ENCODE results near the gene DGKI.

Gene DGKI

DNA sequence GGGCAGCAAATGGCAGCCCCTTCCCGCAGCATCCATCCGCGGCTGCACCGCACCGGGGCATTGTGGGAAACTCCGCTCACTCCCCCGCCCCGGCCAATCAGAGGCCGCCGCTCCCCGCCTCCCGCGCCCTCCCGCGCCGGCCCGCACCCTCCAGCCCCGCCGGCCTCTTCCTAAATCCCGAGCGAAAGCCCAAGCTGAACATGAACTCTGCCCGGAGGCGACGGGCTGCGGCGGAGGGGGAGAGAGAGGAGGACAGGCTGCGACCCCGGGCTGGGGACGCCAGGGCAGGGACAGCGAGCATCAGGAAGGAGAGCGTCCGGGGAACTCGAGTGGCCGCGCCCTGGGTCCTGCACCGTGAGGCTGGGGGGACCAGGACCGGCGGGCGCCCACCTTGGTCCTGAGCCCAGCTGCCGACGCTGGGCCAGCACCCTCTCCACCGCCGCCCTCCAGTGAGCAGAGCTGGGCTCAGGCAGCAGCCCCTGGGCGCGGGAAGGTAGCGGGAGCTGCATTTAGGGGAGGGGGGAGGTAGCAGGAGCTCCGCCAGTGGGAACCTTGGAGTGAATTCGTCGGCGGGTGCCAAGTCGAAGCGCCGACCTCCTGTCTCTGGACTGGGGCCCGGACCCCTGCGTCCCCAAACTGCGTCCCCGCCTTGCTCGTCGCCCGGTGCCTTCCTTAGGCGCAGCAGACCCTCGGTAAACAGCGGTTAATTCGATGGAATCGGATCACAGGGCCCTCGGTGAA, at the start of gene DGKI:
Gene DGKI, minus strand, starts transcription at position 148 of the 741 bp plus-strand sequence.
- no peak for DNase-seq (ENCODE audit: low read depth in 2 of 3, low spot score in 2 of 3)

DNA sequence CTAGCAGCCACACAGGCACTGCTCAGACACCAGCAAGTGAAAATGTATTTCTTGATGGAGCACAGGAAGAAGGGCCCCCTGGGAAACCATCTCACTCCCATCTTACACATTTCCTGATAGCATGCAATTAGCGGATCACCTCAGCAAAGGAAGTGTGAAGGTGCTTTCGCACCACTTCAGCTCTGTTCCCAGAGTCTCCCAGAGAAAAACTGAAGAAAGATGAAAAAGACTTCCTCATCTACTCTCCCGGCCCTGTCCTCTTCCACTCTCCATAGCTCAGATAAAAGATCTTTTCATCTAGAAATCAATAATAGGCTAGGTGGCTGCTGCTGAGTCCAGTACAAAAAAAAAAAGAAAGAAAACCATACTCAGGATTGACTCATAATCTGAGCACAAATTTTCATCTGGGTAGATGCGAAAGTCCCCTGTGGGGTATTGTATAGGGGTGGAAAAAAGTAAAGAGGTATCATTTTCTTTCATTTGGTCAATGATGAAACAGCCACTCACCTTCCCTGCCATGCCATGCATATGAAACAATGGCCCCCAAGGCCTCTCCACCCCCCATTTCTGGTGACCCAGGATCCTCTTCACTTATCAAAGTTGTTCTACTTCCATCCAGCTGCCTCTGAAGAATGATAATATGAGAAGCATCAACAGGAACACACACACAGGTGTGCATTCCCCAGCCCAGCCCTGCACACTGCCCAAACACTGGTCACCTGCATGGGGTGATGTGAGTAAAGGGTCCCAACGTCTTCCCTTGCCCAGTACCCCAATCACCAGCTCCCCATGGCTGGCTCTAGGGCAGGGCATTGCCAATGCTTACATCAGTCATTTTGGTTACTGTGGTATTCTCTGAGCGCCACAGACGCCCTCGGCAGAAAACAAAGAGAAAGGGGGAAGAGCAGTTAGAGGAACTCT, 48.8 kb upstream of the DGKI start:
- DNase-seq (ENCODE audit: low read depth in 2 of 3, low spot score in 2 of 3), result no peak

DNA sequence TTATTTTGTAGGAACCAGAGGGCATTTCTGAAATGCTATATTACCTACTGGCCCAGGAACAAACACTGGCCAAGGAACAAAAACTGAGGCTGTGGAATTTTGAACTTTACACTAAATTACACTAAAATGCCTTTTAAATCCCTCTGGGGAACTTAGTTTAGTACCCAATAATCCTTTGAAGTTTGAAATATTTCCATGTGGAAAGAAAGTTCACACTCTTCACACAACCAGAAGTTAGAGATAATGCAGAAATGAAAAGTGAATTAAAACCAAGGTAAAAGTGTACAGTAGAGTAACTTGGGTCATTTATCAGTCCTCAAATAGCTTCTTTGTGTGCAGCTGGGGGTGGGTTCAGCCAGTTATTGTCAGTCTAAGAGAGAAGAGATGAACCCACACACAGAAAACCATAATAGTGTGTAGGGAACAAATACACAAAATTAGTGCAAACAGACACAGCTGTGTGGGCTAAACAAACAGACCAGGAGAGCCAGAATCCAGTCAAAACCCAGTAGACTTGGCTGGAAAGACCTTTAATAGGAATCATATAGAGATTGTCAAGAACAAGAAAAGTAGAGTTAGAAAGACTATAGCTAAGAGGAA, 46.5 kb upstream of the DGKI start:
- no peak for DNase-seq (ENCODE audit: low read depth in 2 of 3, low spot score in 2 of 3)

DNA sequence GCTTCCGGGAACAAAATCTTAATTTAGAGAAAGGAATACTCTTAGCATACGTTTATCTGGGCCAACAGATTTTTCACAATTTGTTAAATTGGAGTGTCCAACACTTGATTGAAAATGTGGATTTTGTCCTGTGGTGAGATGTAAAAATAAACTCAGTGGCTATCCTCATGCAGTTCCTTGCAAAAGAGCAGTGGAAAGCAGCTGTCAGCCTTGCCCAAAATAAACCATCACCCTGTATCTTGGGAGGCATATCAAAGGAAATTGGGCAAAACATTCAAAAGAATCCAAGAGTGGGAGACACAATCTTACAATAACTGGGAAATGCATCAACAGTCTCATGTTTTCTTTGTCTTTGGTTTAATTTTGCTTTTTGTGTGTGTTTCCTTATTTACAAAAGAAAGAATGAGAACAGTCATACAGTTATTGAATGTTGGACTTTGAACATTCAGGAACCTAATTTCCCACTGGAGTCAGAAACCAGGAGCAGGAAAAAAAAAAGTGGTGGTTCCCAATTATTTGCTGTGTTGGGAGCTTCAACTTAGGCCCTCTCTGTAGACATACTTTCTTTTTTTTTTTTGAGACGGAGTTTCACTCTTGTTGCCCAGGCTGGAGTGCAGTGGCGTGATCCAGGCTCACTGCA, 44.4 kb upstream of the DGKI start:
- DNase-seq (ENCODE audit: low read depth in 2 of 3, low spot score in 2 of 3), result no peak

DNA sequence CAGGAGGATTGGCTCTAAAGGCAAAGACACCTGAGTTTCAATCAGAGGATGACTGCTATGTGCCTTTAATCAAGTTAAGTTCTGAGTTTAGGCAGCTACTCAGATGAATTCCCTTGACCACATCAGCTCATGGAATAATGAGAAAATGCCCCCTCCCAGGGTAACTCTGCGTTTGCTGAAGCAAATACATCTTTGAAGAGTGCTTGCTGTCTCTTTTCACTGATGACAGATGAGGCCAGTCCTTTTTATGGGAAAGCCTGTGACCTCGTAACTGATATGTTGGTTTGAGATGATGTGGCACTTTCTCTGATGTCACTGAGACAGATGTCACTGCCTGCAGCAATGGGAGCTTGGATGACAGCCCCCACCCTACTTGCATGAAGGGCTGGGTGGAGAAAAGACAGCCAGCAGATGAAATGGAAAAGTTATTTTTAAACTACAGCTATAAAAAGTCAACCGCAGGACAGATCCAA, 43.7 kb upstream of the DGKI start:
- no peak for DNase-seq (ENCODE audit: low read depth in 2 of 3, low spot score in 2 of 3)

DNA sequence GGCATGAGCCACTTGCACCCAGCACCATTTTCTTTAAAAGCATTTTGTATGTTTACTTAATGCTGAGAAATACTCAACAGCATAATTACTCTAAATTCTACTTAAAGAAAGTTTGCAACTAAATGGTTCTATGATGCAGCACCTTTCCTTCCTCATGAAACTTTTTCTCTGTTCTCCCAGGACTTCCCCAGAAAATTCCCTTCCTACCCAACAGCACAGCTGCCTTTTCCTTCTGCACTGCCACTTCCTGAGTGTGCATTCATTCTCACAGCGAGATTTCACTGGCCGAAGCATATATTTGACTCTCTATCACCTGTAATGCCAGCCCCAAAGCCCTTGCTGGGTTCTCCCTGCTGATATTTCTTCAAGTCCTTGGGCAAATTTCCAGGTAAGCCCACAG, 41.5 kb upstream of the DGKI start:
- DNase-seq (ENCODE audit: low read depth in 2 of 3, low spot score in 2 of 3), result no peak

DNA sequence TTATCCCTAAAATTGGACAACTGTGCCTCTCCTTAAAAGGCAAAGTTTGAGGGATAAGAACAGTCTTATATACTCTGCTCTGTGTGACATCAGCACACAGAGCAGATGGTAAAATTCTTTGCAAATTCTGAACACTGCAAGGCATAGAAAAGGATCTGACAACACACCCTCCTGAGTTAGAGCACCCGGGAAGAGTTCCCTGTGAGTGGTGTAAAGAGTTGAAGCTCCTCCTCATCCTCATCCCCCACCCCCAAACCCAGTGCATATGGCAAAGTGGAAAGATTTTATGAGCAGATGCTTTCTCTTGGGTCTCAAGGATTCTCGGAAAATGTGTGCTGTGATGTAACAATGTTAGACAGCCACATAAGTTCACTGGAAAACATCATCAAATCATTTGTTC, 40.0 kb upstream of the DGKI start:
- DNase-seq (ENCODE audit: low read depth in 2 of 3, low spot score in 2 of 3), result no peak

DNA sequence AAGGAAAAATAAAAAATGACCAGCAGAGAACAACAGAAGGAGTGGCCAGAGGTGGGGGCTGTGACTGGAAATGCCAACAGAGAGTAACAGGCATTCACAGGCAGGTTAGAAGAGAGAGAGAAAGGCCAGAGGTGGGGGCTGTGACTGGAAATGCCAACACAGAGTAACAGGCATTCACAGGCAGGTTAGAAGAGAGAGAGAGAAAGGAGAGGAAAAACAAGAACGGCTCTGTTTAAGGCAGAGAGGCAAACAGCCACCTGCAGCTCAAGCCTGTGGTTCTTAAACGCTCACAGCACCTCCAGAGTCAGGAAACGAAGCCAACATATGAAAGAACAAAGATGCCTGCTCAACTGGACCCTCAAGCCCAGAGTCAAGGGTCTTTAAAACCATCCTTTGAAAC, 39.5 kb upstream of the DGKI start:
- no peak for DNase-seq (ENCODE audit: low read depth in 2 of 3, low spot score in 2 of 3)

DNA sequence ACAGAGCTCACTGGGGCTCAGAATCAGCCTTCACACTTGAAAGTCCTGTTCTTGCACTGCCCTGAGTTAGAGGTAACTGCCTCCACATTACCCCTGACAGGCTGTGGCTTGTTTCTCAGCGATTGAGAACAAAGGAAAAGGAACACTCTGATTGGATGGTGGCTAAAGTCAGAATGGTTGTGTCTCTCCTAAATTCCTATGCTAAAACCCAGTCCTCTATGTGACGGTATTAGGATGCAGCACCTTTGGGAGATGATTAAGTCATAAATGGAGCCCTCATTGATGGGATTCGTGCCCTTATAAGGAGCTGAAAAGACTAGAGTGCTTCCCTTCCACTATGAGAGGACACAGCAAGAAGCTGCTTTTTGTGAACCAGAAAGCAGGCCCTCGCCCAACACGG, 38.9 kb upstream of the DGKI start:
- DNase-seq (ENCODE audit: low read depth in 2 of 3, low spot score in 2 of 3), result no peak

DNA sequence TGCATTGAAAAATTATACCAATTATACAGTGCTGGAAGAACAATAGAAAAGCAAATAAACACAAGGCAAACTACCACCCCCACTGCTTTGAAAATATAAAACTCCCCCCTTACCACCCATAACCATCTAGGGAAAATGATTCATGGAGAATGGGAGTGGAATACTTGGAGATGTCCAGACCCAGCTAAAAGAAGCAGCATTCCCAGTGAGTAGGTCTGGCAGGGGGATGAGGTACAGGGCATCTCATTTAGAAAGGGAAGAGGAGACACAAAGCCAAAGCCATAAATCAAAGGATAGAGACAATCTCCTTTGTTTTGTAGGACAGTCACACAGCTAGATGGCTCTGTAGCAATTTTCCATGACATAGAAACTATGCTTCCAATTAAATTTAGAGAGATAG, 36.0 kb upstream of the DGKI start:
- no peak for DNase-seq (ENCODE audit: low read depth in 2 of 3, low spot score in 2 of 3)

DNA sequence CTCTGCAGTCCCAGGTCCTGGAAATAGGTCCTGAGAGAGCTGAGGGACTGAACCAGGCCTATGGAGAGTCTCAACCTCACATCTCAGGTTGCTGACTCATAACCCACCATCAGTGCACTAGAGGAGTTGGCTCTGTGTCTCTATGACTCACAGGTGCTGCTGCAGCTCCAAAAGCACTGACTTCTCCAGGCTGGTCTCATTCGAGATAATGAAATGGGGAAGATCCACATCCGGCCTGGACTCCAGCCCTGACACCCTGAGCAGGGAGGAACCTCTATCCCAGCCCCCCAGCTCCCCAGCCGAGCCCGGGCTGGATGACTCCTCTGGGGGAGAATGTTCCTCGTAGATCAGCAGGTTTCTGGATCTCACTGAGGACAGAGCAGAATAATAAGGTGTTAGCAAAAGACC, 35.5 kb upstream of the DGKI start:
- DNase-seq (ENCODE audit: low read depth in 2 of 3, low spot score in 2 of 3), result no peak

DNA sequence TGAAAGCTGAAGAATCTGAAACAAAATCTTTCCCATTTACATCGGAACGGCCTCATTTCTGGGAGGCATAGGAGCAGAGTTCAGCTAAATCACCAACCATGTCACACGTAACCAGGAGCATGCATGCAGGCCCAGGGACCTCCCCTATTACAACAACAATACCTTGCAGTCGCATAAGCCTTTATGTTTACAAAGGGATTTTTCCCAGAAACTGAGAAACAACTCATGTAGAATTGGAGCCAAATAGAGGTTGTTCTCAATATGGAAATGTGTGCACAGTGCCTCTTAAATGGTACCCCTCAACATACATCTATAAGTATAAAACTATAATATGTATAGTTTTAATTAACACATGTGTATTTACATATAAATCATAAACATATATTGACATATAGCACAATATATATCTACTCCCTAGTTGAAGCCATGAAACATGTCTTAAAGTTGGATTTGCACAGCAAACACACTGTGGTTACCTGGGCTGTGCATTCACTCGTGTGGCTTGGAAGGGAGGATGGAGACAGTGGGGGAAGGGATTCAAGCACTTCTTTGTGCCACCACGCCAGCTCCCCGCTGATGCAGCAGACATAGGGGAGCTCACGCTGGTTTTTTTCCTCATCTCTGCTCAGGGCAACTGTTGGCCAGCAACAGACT, 35.0 kb upstream of the DGKI start:
- no peak for DNase-seq (ENCODE audit: low read depth in 2 of 3, low spot score in 2 of 3)

DNA sequence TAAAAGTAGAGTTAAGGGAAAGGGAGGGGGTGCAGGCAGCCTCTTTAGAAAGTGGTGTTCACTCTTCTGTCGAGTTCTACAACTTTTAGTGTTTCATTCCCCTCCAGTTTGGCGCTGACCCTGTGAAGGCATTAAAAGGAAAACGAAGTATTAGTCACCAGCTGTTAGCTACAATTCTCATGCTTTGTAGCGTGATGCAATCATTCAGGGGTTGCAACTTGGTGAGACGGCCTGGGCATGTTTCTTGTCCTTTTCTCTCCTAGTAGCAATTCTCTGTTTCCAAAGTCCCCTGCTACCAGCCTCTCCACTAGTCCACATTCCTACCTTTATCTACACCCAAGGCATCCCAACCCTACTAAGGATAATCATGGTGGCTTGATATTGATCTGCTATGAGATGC, 33.7 kb upstream of the DGKI start:
- DNase-seq (ENCODE audit: low read depth in 2 of 3, low spot score in 2 of 3), result no peak

DNA sequence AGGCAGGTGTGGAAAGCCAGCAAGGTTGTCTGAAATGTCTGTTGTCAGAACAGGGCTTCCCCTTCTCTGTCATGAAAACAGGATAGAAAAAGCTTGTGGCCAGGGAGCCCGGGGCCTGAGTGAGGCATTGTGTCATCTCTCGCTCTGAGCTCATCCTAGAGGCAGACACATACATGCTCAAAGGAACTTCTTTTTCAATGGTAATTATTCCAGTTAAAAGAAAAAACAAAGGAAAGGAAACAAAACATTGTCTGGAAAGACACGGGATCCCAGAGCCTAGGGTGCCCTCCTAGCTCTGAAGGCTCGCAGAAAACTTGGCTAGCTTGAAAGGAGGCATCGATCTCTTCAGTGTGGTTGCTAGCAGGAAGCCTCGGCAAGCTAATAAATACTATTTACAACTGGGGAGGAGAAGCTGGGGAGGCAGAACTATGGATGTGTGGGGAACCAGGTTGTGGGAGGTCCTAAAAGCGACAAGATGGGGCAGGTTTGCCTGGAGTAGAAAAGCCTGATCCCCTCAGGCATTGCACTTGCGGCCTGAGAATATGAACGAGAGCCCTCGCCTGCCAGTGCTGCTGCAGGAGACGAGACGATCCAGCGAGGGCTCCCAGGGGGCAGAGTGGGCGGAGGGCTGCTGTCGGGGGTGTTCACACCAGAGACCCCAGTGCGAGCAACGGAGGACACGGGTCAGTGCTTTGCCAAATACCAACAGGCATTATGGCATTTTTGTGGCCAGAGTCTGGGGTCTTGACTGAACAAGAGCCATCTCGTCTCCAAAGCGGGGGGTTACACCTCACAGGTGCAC, 32.8 kb upstream of the DGKI start:
- no peak for DNase-seq (ENCODE audit: low read depth in 2 of 3, low spot score in 2 of 3)

DNA sequence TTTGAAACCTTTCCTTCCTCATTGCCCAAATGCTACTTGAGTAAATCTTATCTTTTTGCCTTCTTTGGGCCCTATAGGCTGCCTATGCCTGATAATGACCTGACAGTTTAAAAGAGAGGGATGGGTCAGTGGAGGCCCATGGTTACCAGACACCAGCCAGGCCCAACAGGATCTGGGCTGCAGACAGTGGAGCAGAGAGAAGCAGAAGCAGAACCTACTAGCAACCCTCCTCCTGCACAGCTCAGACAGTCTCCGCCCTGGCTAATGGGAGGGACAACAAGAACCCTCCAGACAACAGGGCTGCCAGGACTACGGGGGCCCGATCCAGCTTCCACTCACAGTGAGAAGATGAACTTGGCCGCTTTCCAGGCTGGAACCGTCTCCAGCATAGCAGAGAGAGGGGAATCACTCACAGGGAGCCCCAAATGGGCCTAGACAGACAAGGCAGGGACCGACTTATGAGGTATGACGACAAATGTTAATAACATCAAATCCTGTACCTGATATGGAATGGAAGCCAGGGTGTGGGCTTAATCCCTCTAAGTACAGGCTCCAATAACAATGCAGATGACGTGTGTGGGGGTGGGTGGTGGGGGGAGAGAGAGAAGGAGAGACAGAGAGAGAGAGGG, 31.7 kb upstream of the DGKI start:
- no peak for DNase-seq (ENCODE audit: low read depth in 2 of 3, low spot score in 2 of 3)

DNA sequence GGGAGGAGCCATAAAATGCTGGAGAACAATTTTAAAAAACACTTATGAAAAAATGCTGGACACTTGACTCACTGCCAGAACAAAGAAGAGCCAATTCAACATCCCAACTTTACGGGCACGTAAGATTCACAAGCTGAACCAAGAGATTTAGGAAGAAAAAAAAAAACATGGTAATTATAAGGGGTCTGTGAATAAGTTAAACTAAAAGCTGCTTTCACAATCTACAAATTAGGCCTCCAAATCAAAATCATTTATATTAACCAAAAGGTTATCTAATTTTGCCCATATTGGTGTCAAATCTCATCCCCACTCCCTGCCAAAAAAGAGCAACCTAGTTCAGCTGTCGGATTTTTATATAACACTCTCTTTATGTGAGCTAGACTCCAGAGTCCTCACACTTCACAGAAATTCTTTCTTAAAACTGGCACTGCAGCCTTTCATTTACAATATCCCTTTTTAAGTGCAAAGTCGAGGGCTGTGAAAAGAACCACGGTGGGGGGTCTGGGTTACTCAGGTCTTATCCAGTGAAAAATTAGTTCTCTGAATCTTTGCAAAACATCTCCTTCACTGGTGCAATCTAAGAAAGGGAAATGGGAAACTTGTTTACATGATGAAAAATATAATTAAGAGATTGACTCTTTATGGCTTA, 30.4 kb upstream of the DGKI start:
- no peak for DNase-seq (ENCODE audit: low read depth in 2 of 3, low spot score in 2 of 3)

DNA sequence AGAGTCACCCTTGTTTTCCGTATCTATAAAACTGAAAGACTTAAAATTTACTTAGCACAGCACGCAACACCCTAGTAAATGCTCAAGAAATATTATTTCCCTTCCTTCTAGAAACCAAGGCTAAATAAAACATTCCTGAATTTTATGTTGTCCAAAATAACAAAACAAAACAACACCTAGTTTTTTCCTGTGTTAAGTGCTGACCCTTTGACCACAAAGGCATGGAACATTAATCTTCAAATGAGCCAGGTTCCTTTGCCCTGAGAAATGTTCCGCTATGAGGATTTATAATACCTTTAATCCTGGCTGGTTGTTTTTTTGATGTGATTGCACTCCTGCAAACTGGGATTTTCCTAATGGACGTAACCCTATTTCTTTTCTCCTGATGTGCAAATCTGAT, 29.0 kb upstream of the DGKI start:
- no peak for DNase-seq (ENCODE audit: low read depth in 2 of 3, low spot score in 2 of 3)

DNA sequence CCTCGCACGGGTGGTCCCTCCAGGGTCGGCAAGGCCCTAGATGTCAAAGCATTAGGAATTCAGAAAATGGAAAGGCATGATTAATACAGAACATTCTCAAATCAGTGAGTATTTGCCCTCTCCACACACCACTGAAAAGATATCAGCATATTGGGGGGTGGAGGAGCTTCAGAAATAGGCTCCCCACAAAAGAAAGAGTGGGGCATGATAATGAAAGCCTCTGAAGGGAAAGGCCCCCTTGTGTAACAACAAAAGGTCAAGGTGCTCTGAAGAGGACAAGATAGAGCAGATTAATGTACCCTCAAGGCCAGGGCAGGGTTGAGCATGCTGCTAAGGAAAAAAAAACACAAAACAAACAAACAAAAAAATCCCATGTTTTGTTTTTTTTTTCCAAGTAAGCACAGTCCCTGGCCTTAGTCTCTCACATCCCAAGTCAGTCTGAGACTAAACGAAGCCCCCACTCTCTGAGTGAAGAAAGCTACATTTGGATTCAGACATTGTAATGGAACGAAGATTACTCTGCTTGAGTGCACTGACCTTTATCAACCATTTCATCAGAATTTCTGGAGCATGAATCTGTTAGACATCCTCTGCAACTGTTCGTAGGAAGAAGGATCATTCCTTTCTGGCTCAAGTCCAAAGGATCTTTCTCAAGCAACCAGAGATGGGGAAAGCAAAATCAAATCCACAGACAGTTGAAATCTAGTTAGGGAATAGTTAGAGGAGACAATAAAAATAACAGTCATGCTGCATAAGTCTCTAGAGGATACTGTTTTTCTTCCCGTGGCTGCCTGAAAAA, 27.4 kb upstream of the DGKI start:
- no peak for DNase-seq (ENCODE audit: low read depth in 2 of 3, low spot score in 2 of 3)
